Measurements from ENCODE around the gene OR1F1. TPM values are rescaled to one million over a fixed set of nuclear protein-coding genes. Genes with fewer than 3 reads are reported as not detected.

The OR1F1 gene
- total RNA-seq, 1 experiment from 2014 or later = not detected

DNA sequence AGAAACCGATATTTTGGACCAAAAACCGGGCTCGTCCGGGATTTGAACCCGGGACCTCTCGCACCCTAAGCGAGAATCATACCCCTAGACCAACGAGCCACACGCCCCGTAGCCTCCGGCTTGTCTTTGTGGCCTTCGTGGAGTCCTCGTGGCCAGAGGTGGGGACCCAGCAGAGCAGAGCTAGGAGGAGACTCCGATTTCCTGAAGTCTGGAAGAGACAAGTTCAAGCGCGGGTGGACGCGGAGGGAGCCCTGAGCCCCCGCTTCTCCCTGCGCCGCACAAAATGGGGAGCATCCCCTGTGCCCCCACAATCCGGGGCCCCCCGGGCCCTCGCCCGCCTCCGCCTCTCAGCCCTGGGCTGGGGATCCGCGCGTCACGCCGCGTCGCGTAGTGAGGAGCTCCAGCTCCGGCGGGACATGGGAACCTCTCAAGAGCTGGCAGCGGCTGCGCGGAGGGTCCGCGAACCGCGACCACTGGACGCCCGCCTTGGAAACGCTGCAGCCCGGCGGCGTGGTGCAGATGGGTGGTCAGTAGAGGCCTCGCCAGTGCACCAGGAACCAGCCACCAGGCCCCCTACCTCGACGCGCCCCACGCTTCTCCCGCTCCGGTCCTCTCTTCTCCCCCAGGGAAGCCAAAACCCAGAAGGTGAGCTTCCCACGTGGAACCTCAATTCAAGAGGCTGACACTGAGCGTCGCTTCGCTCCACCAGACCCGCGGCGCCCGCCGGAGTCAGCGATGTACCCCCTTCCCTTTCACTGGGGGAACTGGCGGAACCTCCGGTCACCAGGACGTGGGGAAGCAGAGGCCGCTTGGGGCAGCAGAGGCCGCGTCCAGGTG, 5.2 kb upstream of the OR1F1 start:
- H3K4me1 ChIP-seq (ENCODE audit: insufficient read depth, low read length) = no peaks in the 10 kb centered on the region
- Mint-ChIP-seq H3K27me3 (ENCODE audit: low read depth) (peaks cover 72% of the 10 kb centered on the region), H3K4me1 (peaks cover 21 to 25% of the 10 kb centered on the region in 2 experiments), H3K36me3 (ENCODE audit: insufficient read depth in 1 of 3, low read depth in 3 of 3) (peaks cover 0 to 2% (median 0%) of the 10 kb centered on the region in 3 experiments; a peak in 2 of 7 replicates), H3K27ac (peak overlapping the region in 1 of 3 experiments; percentile 33; a peak in 1 of 7 replicates), H3K4me3 (peak overlapping the region; percentile 87 to 97), H3K9me3 (peaks cover 6 to 7% of the 10 kb centered on the region in 2 experiments; a peak in 4 of 5 replicates)
- TF ChIP-seq, protein P1, sequence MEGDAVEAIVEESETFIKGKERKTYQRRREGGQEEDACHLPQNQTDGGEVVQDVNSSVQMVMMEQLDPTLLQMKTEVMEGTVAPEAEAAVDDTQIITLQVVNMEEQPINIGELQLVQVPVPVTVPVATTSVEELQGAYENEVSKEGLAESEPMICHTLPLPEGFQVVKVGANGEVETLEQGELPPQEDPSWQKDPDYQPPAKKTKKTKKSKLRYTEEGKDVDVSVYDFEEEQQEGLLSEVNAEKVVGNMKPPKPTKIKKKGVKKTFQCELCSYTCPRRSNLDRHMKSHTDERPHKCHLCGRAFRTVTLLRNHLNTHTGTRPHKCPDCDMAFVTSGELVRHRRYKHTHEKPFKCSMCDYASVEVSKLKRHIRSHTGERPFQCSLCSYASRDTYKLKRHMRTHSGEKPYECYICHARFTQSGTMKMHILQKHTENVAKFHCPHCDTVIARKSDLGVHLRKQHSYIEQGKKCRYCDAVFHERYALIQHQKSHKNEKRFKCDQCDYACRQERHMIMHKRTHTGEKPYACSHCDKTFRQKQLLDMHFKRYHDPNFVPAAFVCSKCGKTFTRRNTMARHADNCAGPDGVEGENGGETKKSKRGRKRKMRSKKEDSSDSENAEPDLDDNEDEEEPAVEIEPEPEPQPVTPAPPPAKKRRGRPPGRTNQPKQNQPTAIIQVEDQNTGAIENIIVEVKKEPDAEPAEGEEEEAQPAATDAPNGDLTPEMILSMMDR (conservative IDR thresholded peaks at IDR 0.05) = peak; percentile 47
- no peak overlapping the region for H3K14ac ChIP-seq (ENCODE audit: insufficient read depth, low read length)
- H4K91ac ChIP-seq (ENCODE audit: insufficient read length, low read depth, low read length) = no peak overlapping the region
- H3K4ac ChIP-seq (ENCODE audit: low read depth, low read length) = no peak overlapping the region
- no peak overlapping the region for H4K8ac ChIP-seq (replicated peaks; ENCODE audit: insufficient read length, low read depth, low read length)
- H3T11ph ChIP-seq (ENCODE audit: low read length) = no peak overlapping the region
- H3K79me2 ChIP-seq (ENCODE audit: insufficient read depth, low read length) = no peaks in the 10 kb centered on the region
- no peak overlapping the region for H2AFZ ChIP-seq (ENCODE audit: low read length)
- no peak overlapping the region for H2BK15ac ChIP-seq (ENCODE audit: low read depth, low read length)
- H2BK120ac ChIP-seq (ENCODE audit: low read depth, low read length, poor library complexity, severe bottlenecking) = no peak overlapping the region
- no peaks in the 10 kb centered on the region; the same call in 1 of the 2 replicates for H3K27me3 ChIP-seq (ENCODE audit: insufficient read depth, low read length)
- no peak overlapping the region for H3K18ac ChIP-seq (ENCODE audit: insufficient read length, low read depth, low read length)
- WGBS (ENCODE audit: extremely low coverage, insufficient read length, low lambda C conversion rate) = no CpG with 5 or more reads among the region's 72 CpGs
- no peak overlapping the region for H3K56ac ChIP-seq (ENCODE audit: insufficient read length, low read depth, low read length)
- no peak overlapping the region for H2AK5ac ChIP-seq (ENCODE audit: insufficient read length, low read length)
- no peak overlapping the region for H3K27ac ChIP-seq (ENCODE audit: insufficient read length, low read depth, low read length)
- no peaks in the 10 kb centered on the region for H4K20me1 ChIP-seq (ENCODE audit: control insufficient read depth, insufficient read depth, insufficient read length)
- H2BK20ac ChIP-seq (ENCODE audit: low read depth, low read length, poor library complexity, severe bottlenecking) = no peak overlapping the region
- H3K4me2 ChIP-seq (ENCODE audit: insufficient read depth, insufficient read length, low read length) = peak overlapping the region; percentile 61
- no peak overlapping the region for H2BK5ac ChIP-seq (ENCODE audit: insufficient read length, low read length)
- no peaks in the 10 kb centered on the region for H3K79me1 ChIP-seq (ENCODE audit: insufficient read depth, low read depth, low read length, poor library complexity, severe bottlenecking)
- H3K23me2 ChIP-seq (ENCODE audit: insufficient read length, low read depth, low read length, poor library complexity, severe bottlenecking) = peaks cover 20% of the 10 kb centered on the region
- H3K23ac ChIP-seq (ENCODE audit: insufficient read length, low read depth, low read length) = no peak overlapping the region
- no peak overlapping the region for H3K9ac ChIP-seq (ENCODE audit: extremely low read depth, insufficient read length, low read length)
- H3K9me3 ChIP-seq (ENCODE audit: control insufficient read depth, low read depth, low read length) = no peaks in the 10 kb centered on the region
- H4K5ac ChIP-seq (ENCODE audit: insufficient read length, low read depth, low read length) = no peak overlapping the region
- peak; percentile 84 for DNase-seq
- no peak overlapping the region for H2BK12ac ChIP-seq (ENCODE audit: insufficient read length, low read depth, low read length)
